A549 (cell line): ENCODE results near the gene PMP22. TPM values are rescaled to one million over a fixed set of nuclear protein-coding genes. Genes with fewer than 3 reads are reported as not detected.

Experiments used
- ATAC-seq, 2 experiments: fragments of 200-7000 bp in 1 of 2; fragments of >200 bp in 1 of 2; cut with Nextera tagmentation in 1 of 2; cut with Tn5 transposase in 1 of 2; 3 replicates each; pipeline versions ENCODE4 v1.8.0 to v1.9.1; 2018 to 2020; ENCODE audit warnings: mild to moderate bottlenecking in 1 of 2, moderate library complexity in 1 of 2
- CTCF ChIA-PET: fragments of 300-600 bp; sonication (Branson Sonifier 250); formaldehyde crosslinking; extraction: SDS; loops from one replicate; lab custom pipeline; 2021; ENCODE audit warnings: antibody characterized with exemption, inconsistent platforms; lab: Yijun Ruan, JAX
- POLR2A ChIA-PET: fragments of 350-600 bp; formaldehyde crosslinking; extraction: SDS; loops from one replicate; lab custom pipeline; 2021; ENCODE audit warnings: antibody characterized with exemption, inconsistent platforms; lab: Yijun Ruan, JAX
- DNase-seq, 2 experiments: peaks; one replicate each; pipeline versions ENCODE4 v3.0.0 to v3.0.0-alpha.2; 2011 to 2016; ENCODE audit warnings: low read depth in 1 of 2, low spot score in 1 of 2
- FAIRE-seq: peaks from 2 replicates; lab custom pipeline; 2011; peaks lifted over from hg19 to GRCh38; lab: Jason Lieb, UNC
- H3K27ac ChIP-seq, 2 experiments: fragments of >200 bp; sonication (Bioruptor Twin); formaldehyde crosslinking; 3 replicates each; pipeline ENCODE4 v1.5.1; 2016 to 2017
- H3K4me1 ChIP-seq: fragments of >200 bp; sonication (Bioruptor Twin); formaldehyde crosslinking; 3 replicates; pipeline ENCODE4 v1.6.1; 2016
- H3K4me2 ChIP-seq: fragments of >200 bp; sonication (Bioruptor Twin); formaldehyde crosslinking; 3 replicates; pipeline ENCODE4 v1.6.1; 2016
- H3K4me3 ChIP-seq: fragments of >200 bp; sonication (Bioruptor Twin); formaldehyde crosslinking; 3 replicates; pipeline ENCODE4 v1.5.1; 2016
- H3K9me3 ChIP-seq: fragments of >200 bp; sonication (Bioruptor Twin); formaldehyde crosslinking; 3 replicates; pipeline ENCODE4 v1.6.1; 2016
- CBX8 ChIP-seq: fragments of 200-600 bp; sonication (generic); IDR thresholded peaks from 2 replicates; pipeline ENCODE4 v1.6.1; 2016
- CEBPB ChIP-seq, 2 experiments: fragments of >200 bp in 1 of 2; sonication (Bioruptor Twin) in 1 of 2; formaldehyde crosslinking in 1 of 2; IDR thresholded peaks; 2 replicates each; pipeline ENCODE4 v1.6.1; 2012 to 2016
- CHD4 ChIP-seq: fragments of 200-600 bp; sonication (generic); IDR thresholded peaks from 2 replicates; pipeline ENCODE4 v1.6.1; 2016; ENCODE audit warnings: antibody characterized with exemption, mild to moderate bottlenecking, borderline replicate concordance
- EP300 ChIP-seq, 2 experiments: fragments of >200 bp; sonication (Bioruptor Twin); formaldehyde crosslinking; IDR thresholded peaks; 2 replicates in 1 of 2; 3 replicates in 1 of 2; pipeline ENCODE4 v1.6.1; 2016 to 2017
- ESRRA ChIP-seq: fragments of 150-350 bp; IDR thresholded peaks from 2 replicates; pipeline ENCODE4 v1.6.1; 2014; ENCODE audit warnings: mild to moderate bottlenecking, low read length, borderline replicate concordance
- FOXS1 ChIP-seq: fragments of 250-450 bp; sonication (Bioruptor Pico); IDR thresholded peaks from 2 replicates; pipeline ENCODE4 v1.5.0; 2020; ENCODE audit warnings: mild to moderate bottlenecking, moderate library complexity
- HDAC2 ChIP-seq: fragments of 200-600 bp; sonication (generic); IDR thresholded peaks from 2 replicates; pipeline ENCODE4 v1.6.1; 2016
- HES2 ChIP-seq: fragments of >200 bp; sonication (Bioruptor Twin); formaldehyde crosslinking; IDR thresholded peaks from 2 replicates; pipeline ENCODE4 v1.6.1; 2016
- HOXA7 ChIP-seq: fragments of 250-450 bp; sonication (Bioruptor Pico); IDR thresholded peaks from 2 replicates; pipeline ENCODE4 v1.5.0; 2020; ENCODE audit warnings: mild to moderate bottlenecking, moderate library complexity
- KDM1A ChIP-seq: fragments of 200-600 bp; sonication (generic); IDR thresholded peaks from 2 replicates; pipeline ENCODE4 v1.6.1; 2016; ENCODE audit warnings: low read depth, mild to moderate bottlenecking
- MAFK ChIP-seq: fragments of 450-650 bp; IDR thresholded peaks from 2 replicates; pipeline ENCODE4 v1.6.1; 2014; ENCODE audit not compliant: partially characterized antibody
- MAZ ChIP-seq: fragments of 150-350 bp; IDR thresholded peaks from 2 replicates; pipeline ENCODE4 v1.6.1; 2014; ENCODE audit warnings: antibody characterized with exemption, low read depth, low read length, borderline replicate concordance
- MYC ChIP-seq: IDR thresholded peaks from 2 replicates; pipeline ENCODE4 v1.6.1; 2012; ENCODE audit warnings: mild to moderate bottlenecking, inconsistent platforms, low read length, improper control_type of control experiment, borderline replicate concordance
- NFE2L2 ChIP-seq: fragments of 150-350 bp; conservative IDR thresholded peaks from 2 replicates; pipeline ENCODE4 v1.6.1; 2014; ENCODE audit warnings: low read length
- NPAS2 ChIP-seq: fragments of 250-450 bp; sonication (Bioruptor Pico); IDR thresholded peaks from 2 replicates; pipeline ENCODE4 v1.8.0; 2022; ENCODE audit warnings: mild to moderate bottlenecking, moderate library complexity, borderline replicate concordance
- NR3C1 ChIP-seq: fragments of >200 bp; sonication (Bioruptor Twin); formaldehyde crosslinking; IDR thresholded peaks from 3 replicates; pipeline ENCODE4 v1.6.1; 2017
- POLR2AphosphoS2 ChIP-seq: conservative IDR thresholded peaks from 2 replicates; pipeline ENCODE4 v1.6.1; 2012; ENCODE audit warnings: low read length, improper control_type of control experiment, inconsistent platforms
- RARB ChIP-seq: fragments of 250-450 bp; sonication (Bioruptor Pico); IDR thresholded peaks from 2 replicates; pipeline ENCODE4 v1.8.0; 2021; ENCODE audit warnings: mild to moderate bottlenecking, moderate library complexity
- RCOR1 ChIP-seq: fragments of 150-350 bp; IDR thresholded peaks from 2 replicates; pipeline ENCODE4 v1.6.1; 2014; ENCODE audit warnings: antibody characterized with exemption, low read length, low read depth
- REST ChIP-seq: fragments of 200-600 bp; sonication (generic); IDR thresholded peaks from 2 replicates; pipeline ENCODE4 v1.6.1; 2016; ENCODE audit warnings: antibody characterized with exemption, mild to moderate bottlenecking, moderate library complexity
- SMC3 ChIP-seq: fragments of >200 bp; sonication (Bioruptor Twin); formaldehyde crosslinking; IDR thresholded peaks from 3 replicates; pipeline ENCODE4 v1.6.1; 2018; ENCODE audit warnings: inconsistent platforms
- TFCP2L1 ChIP-seq: fragments of 250-450 bp; sonication (Bioruptor Pico); IDR thresholded peaks from 2 replicates; pipeline ENCODE4 v1.5.0; 2021; ENCODE audit warnings: mild to moderate bottlenecking
- USF2 ChIP-seq: fragments of 450-650 bp; IDR thresholded peaks from 2 replicates; pipeline ENCODE4 v1.6.1; 2014; ENCODE audit warnings: antibody characterized with exemption
- ZC3H11A ChIP-seq: fragments of 450-650 bp; IDR thresholded peaks from 2 replicates; pipeline ENCODE4 v1.6.1; 2014; ENCODE audit warnings: antibody characterized with exemption, mild to moderate bottlenecking
- WGBS: methylation state at CpG from one replicate; pipeline ENCODE4 v1.1.6; 2017; ENCODE audit errors: missing lambda C conversion rate; 5-methylcytosine and 5-hydroxymethylcytosine counted together
- polyA plus RNA-seq, 4 experiments: library from polyadenylated mRNA; depleted of rRNA in 3 of 4; stranded (reverse); fragments of >200 nt; fragmentation: RNase III in 1 of 4; extraction: RNeasy Plus Mini Kit Qiagen cat#74134 plus additional on column Dnase treatment in 1 of 4; gene quantifications; 2 replicates in 3 of 4; 3 replicates in 1 of 4; pipeline ENCODE4 v1.2.3, GENCODE V29; 2011 to 2017
- TF ChIP-seq, protein P1 (sequence below): fragments of 250-450 bp; sonication (Bioruptor Pico); IDR thresholded peaks from 2 replicates; pipeline ENCODE4 v1.5.0; 2020; ENCODE audit warnings: low read depth, mild to moderate bottlenecking, moderate library complexity

PMP22 gene
- polyA plus RNA-seq, 2 of the 4 experiments (the other 2 are of a cell fraction), result 40.1 to 102 TPM

DNA sequence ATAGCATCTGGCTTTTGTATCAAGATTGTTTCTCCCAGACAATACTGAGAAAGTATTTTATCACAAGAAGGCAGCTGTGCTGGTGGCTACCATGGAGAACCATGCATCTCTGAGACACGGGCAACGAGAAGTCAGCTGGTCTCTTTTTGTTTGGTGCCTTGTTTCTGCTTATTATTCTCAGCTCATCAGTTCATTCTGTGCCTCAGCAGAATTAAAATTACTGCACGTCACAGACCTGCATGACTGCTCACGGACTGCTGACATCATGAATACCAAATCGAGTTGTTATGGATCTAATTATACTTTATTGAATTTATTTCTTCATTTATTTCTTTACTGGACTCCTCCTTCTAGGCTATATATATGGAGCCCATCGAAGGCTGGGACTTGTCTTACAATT lies 19.0 kb upstream of the PMP22 start:
- no peak overlapping the region for H3K27ac ChIP-seq
- no peak overlapping the region for H3K4me3 ChIP-seq
- ATAC-seq (no peak), DNase-seq (no peak), FAIRE-seq (no peak)
- WGBS, result 85% methylated on average over 6 of the region's 6 CpGs
- no peak for TF ChIP-seq KDM1A
- TF ChIP-seq, protein P1, sequence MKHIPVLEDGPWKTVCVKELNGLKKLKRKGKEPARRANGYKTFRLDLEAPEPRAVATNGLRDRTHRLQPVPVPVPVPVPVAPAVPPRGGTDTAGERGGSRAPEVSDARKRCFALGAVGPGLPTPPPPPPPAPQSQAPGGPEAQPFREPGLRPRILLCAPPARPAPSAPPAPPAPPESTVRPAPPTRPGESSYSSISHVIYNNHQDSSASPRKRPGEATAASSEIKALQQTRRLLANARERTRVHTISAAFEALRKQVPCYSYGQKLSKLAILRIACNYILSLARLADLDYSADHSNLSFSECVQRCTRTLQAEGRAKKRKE (CRISPR knock-in tag), result no peak
- TF ChIP-seq EP300 (IDR thresholded peaks at IDR 0.05), result no peak
- TF ChIP-seq HOXA7 (CRISPR knock-in tag), result no peak
- no peak for TF ChIP-seq HES2
- TF ChIP-seq SMC3, result no peak
- no peak for TF ChIP-seq POLR2AphosphoS2
- TF ChIP-seq REST, result no peak
- TF ChIP-seq HDAC2, result no peak
- no peak for TF ChIP-seq MAZ
- POLR2A ChIA-PET, result no interaction called here
- H3K4me1 ChIP-seq, result peaks cover 12% of the 10 kb centered on the region
- no peak overlapping the region for H3K4me2 ChIP-seq
- CTCF ChIA-PET, result interaction anchor here (1.3 to 1.6 kb wide), 2 partner anchors 21 to 218 kb away, joined by 4 to 8 read pairs; no protein-coding TSS in a partner anchor
- H3K9me3 ChIP-seq, result peaks cover 13% of the 10 kb centered on the region

DNA sequence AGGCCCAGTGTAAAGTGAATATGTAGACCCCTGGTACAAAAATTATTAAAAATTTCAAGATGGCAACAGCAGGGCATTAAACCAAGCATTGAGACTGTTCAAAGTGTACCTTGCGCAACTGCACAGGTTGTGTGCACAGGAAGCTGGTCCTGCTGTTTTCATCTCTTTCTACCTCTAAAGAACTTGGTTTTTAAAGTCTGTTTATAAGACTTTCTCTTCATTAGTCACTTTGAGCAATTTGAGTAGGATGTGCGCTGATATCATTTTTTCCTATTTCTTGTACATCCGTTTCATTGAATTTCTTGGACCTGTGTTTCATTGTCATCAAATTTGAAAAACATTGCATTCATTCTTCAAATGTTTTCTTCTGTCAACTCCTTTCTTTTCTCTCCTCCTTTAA lies 16.8 kb upstream of the PMP22 start:
- H3K4me1 ChIP-seq, result peaks cover 28% of the 10 kb centered on the region
- POLR2A ChIA-PET, result no interaction called here
- ATAC-seq (no peak), DNase-seq (no peak), FAIRE-seq (no peak)
- peaks cover 13% of the 10 kb centered on the region for H3K9me3 ChIP-seq
- TF ChIP-seq NPAS2 (CRISPR knock-in tag) (no peak), NR3C1 (no peak), CEBPB (IDR thresholded peaks at IDR 0.05) (peak in 1 of 2 experiments; percentile 45; a peak in 2 of 4 replicates)
- H3K27ac ChIP-seq, result no peak overlapping the region
- H3K4me2 ChIP-seq, result no peak overlapping the region
- CTCF ChIA-PET, result no interaction called here
- WGBS, result 98% methylated on average over 3 of the region's 3 CpGs
- H3K4me3 ChIP-seq, result no peak overlapping the region

DNA sequence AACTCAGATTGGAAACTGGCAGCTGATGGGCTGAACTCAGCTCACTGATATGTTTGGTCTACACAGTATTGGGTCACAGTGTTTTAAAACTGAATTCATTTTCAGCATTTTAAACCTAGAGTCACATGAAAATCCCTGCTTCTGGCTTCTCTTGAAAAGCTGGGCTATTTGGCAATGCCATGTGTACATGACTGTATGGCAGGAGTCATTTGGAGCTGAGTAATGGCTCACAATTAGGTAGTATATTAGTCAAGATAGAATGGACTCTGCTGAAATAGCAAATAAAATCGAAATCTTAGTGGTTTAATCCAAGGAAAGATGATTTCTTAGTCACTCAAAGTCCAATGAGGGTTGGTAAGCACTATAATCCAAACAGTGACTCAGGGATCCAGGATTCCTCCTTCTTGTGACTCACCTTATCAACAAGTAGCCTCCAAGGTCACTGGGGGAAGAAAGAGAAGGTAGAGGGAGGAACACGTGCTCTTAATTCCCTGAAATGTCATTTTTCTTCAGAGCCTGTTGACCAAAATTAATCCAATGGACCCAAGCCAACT lies 13.9 kb upstream of the PMP22 start:
- FAIRE-seq, result peak; percentile 100
- WGBS, result 2% methylated on average over 2 of the region's 2 CpGs
- peak overlapping the region; percentile 69 for H3K4me2 ChIP-seq
- peaks cover 24% of the 10 kb centered on the region for H3K9me3 ChIP-seq
- peak overlapping the region; percentile 56 to 85 for H3K27ac ChIP-seq
- CTCF ChIA-PET, result interaction anchor here (0.7 to 1.4 kb wide), 3 partner anchors 11 to 94 kb away, joined by 3 read pairs; no protein-coding TSS in a partner anchor
- no peak overlapping the region for H3K4me3 ChIP-seq
- H3K4me1 ChIP-seq, result peaks cover 35% of the 10 kb centered on the region
- peak; percentile 82 to 96 for DNase-seq
- ATAC-seq, result peak; percentile 94 to 97
- POLR2A ChIA-PET, result interaction anchor here (1.2 to 1.3 kb wide), 2 partner anchors 11 to 16 kb away, joined by 4 to 10 read pairs; no protein-coding TSS in a partner anchor
- TF ChIP-seq CBX8, result no peak
- TF ChIP-seq RCOR1, result no peak
- no peak; the same call in 1 of the 2 replicates for TF ChIP-seq FOXS1 (CRISPR knock-in tag)
- TF ChIP-seq HOXA7 (CRISPR knock-in tag), result no peak
- no peak for TF ChIP-seq CHD4
- TF ChIP-seq ESRRA, result peak; percentile 84; the same call in 1 of the 2 replicates
- TF ChIP-seq SMC3, result no peak; the same call in 1 of the 3 replicates
- TF ChIP-seq NFE2L2, result no peak; the same call in 1 of the 2 replicates
- TF ChIP-seq TFCP2L1, result no peak
- TF ChIP-seq MAFK, result peak; percentile 98
- peak; percentile 60; the same call in 1 of the 2 replicates for TF ChIP-seq USF2
- no peak for TF ChIP-seq REST
- TF ChIP-seq ZC3H11A, result no peak
- TF ChIP-seq MYC, result peak; percentile 90; the same call in 1 of the 2 replicates
- no peak for TF ChIP-seq RARB
